Measurements from ENCODE around the gene ADAT1. TPM values are rescaled to one million over a fixed set of nuclear protein-coding genes. Genes with fewer than 3 reads are reported as not detected.

Gene ADAT1
- total and polyA plus RNA-seq, 2 of the 13 experiments (the other 11 are each of a cell fraction or from before 2014, with no cell fraction given) = 18.4 to 40.8 TPM

GRCh38 chr16:75565640-75566039 lies 57.4 kb downstream of the ADAT1 start:
- ChIA-PET CTCF (ENCODE audit: low intra/inter-chr PET ratio, low total read pairs) (no interaction called here), POLR2A (interaction anchor here (0.7 to 3.2 kb wide), 6 partner anchors 10 to 82 kb away, joined by 3 to 27 read pairs (median 10); partner anchors contain the start of genes ADAT1, CHST5, KARS1 and TERF2IP)
- Histone ChIP-seq H3K27me3 (ENCODE audit: control insufficient read depth in 1 of 2, insufficient read depth in 2 of 2, low read length in 2 of 2) (peaks cover 0 to 6% of the 10 kb centered on the region in 2 experiments; a peak in 2 of 5 replicates), H3K36me3 (replicated peaks in 1 of 2; ENCODE audit: control insufficient read depth in 1 of 2, insufficient read depth in 2 of 2, low read length in 2 of 2) (peaks cover 9 to 29% of the 10 kb centered on the region in 2 experiments), H3K4me3 (replicated peaks in 1 of 3; ENCODE audit: insufficient read depth in 1 of 3, low read depth in 2 of 3, low read length in 3 of 3) (peak overlapping the region; percentile 87 to 96 (median 88)), H3K79me2 (ENCODE audit: insufficient read depth, low read length) (peaks cover 13% of the 10 kb centered on the region), H3K9me3 (ENCODE audit: low read length) (no peaks in the 10 kb centered on the region), H3K4me2 (ENCODE audit: low read depth, low read length) (peak overlapping the region; percentile 99), H3K27ac (ENCODE audit: extremely low read length, insufficient read depth, low read length) (no peak overlapping the region), H3K9ac (ENCODE audit: insufficient read depth, low read depth, low read length) (peak overlapping the region; percentile 83; the same call in 1 of the 2 replicates), H2AFZ (ENCODE audit: low read length) (peak overlapping the region; percentile 85), H3K4me1 (ENCODE audit: insufficient read depth, low read length) (peaks cover 28% of the 10 kb centered on the region), H4K20me1 (ENCODE audit: insufficient read depth, low read length) (peaks cover 13% of the 10 kb centered on the region; the same call in 1 of the 2 replicates)
- WGBS (ENCODE audit: low lambda C conversion rate) = 1% methylated on average over 15 of the region's 15 CpGs
- peak; percentile 60 for ATAC-seq
- DNase-seq (ENCODE audit: low spot score) = no peak
- intact Hi-C loops (cut with micrococcal nuclease; ENCODE audit: unreplicated experiment) (loop anchor here (1.0 to 5.0 kb wide), 3 partner anchors 9 to 82 kb away; partner anchors contain the start of genes KARS1, TERF2IP and TMEM231), in situ Hi-C loops (cut with HindIII; ENCODE audit: extremely low pct_ligation_motif_present, low pct_unique_long_range_greater_than_20kb) (no loop called here)
- no peak for FAIRE-seq
- BruUV-seq (replicated peaks) = no TSS peak
- 0 out of 2 replicates have a peak, but pooled peaks have one; percentile 95 for TF ChIP-seq NCOA1 (CRISPR knock-in tag; IDR thresholded peaks at IDR 0.05)
- TF ChIP-seq LCORL (IDR thresholded peaks at IDR 0.05) = 0 out of 2 replicates have a peak, but pooled peaks have one; percentile 6
- no peak; the same call in 1 of the 2 replicates for TF ChIP-seq LCORL (CRISPR knock-in tag; IDR thresholded peaks at IDR 0.05)
- 0 out of 2 replicates have a peak, but pooled peaks have one; percentile 7 for TF ChIP-seq FLYWCH1 (CRISPR knock-in tag; IDR thresholded peaks at IDR 0.05)
- peak; percentile 79; the same call in 1 of the 2 replicates for TF ChIP-seq ZNF414 (CRISPR knock-in tag; IDR thresholded peaks at IDR 0.05)
- TF ChIP-seq TOE1 (CRISPR knock-in tag; IDR thresholded peaks at IDR 0.05) = no peak
- TF ChIP-seq IKZF4 (CRISPR knock-in tag; IDR thresholded peaks at IDR 0.05; ENCODE audit: borderline replicate concordance, low read depth, not compliant biosample characterization) = peak; percentile 3
- 0 out of 2 replicates have a peak, but pooled peaks have one; percentile 10 for TF ChIP-seq ZNF317 (CRISPR knock-in tag; IDR thresholded peaks at IDR 0.05)
- TF ChIP-seq ZNF512B (CRISPR knock-in tag; IDR thresholded peaks at IDR 0.05; ENCODE audit: borderline replicate concordance) = no peak
- TF ChIP-seq ZNF431 (CRISPR knock-in tag; IDR thresholded peaks at IDR 0.05; ENCODE audit: borderline replicate concordance, low read depth) = no peak
- 0 out of 2 replicates have a peak, but pooled peaks have one; percentile 67 for TF ChIP-seq MTF2 (CRISPR knock-in tag; IDR thresholded peaks at IDR 0.05; ENCODE audit: borderline replicate concordance)
- TF ChIP-seq TEAD3 (CRISPR knock-in tag; optimal IDR thresholded peaks at IDR 0.05; ENCODE audit: borderline replicate concordance) = peak; percentile 8
- TF ChIP-seq ZNF510 (CRISPR knock-in tag; IDR thresholded peaks at IDR 0.05; ENCODE audit: low read depth) = 0 out of 2 replicates have a peak, but pooled peaks have one; percentile 4
- TF ChIP-seq ZSCAN12 (CRISPR knock-in tag; IDR thresholded peaks at IDR 0.05) = peak; percentile 2; the same call in 1 of the 2 replicates
- TF ChIP-seq, protein P1, sequence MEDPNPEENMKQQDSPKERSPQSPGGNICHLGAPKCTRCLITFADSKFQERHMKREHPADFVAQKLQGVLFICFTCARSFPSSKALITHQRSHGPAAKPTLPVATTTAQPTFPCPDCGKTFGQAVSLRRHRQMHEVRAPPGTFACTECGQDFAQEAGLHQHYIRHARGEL (CRISPR knock-in tag; IDR thresholded peaks at IDR 0.05) = peak; percentile 34
- no peak for TF ChIP-seq EED (CRISPR knock-in tag; IDR thresholded peaks at IDR 0.05)
- TF ChIP-seq, protein P2, sequence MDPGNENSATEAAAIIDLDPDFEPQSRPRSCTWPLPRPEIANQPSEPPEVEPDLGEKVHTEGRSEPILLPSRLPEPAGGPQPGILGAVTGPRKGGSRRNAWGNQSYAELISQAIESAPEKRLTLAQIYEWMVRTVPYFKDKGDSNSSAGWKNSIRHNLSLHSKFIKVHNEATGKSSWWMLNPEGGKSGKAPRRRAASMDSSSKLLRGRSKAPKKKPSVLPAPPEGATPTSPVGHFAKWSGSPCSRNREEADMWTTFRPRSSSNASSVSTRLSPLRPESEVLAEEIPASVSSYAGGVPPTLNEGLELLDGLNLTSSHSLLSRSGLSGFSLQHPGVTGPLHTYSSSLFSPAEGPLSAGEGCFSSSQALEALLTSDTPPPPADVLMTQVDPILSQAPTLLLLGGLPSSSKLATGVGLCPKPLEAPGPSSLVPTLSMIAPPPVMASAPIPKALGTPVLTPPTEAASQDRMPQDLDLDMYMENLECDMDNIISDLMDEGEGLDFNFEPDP (CRISPR knock-in tag; conservative IDR thresholded peaks at IDR 0.05) = 0 out of 2 replicates have a peak, but pooled peaks have one; percentile 71
- no peak for TF ChIP-seq ZNF253 (CRISPR knock-in tag; IDR thresholded peaks at IDR 0.05; ENCODE audit: borderline replicate concordance)
